HepG2 (cell line): ENCODE results near the gene TPPP3. TPM values are rescaled to one million over a fixed set of nuclear protein-coding genes. Genes with fewer than 3 reads are reported as not detected.

Source experiments
- ARHGAP35 ChIP-seq: sonication (generic); formaldehyde crosslinking; IDR thresholded peaks from 2 replicates; pipeline ENCODE4 v1.9.0; 2022; ENCODE audit warnings: mild to moderate bottlenecking, inconsistent platforms, moderate library complexity, missing genetic modification reagents, borderline replicate concordance
- BRD4 ChIP-seq: sonication (generic); formaldehyde crosslinking; IDR thresholded peaks from 2 replicates; pipeline ENCODE4 v1.4.0; 2020; ENCODE audit warnings: missing genetic modification reagents
- CENPX ChIP-seq: sonication (generic); formaldehyde crosslinking; IDR thresholded peaks from 2 replicates; pipeline ENCODE4 v1.9.0; 2021; ENCODE audit warnings: mild to moderate bottlenecking, missing genetic modification reagents, moderate library complexity
- ESRRA ChIP-seq: sonication (generic); formaldehyde crosslinking; IDR thresholded peaks from 2 replicates; pipeline ENCODE4 v1.5.1; 2020; ENCODE audit warnings: mild to moderate bottlenecking, low read depth, missing genetic modification reagents
- FOXP1 ChIP-seq, 2 experiments: fragments of 450-650 bp in 1 of 2; IDR thresholded peaks; 2 replicates each; pipeline ENCODE4 v1.6.1; 2017 to 2018; ENCODE audit warnings: antibody characterized with exemption in 1 of 2
- IKZF4 ChIP-seq: sonication (generic); formaldehyde crosslinking; IDR thresholded peaks from 2 replicates; pipeline ENCODE4 v1.5.1; 2020; ENCODE audit warnings: borderline replicate concordance, mild to moderate bottlenecking, low read depth, missing genetic modification reagents; ENCODE audit errors: not compliant biosample characterization
- MED1 ChIP-seq: sonication (generic); formaldehyde crosslinking; IDR thresholded peaks from 2 replicates; pipeline ENCODE4 v1.4.0; 2020; ENCODE audit warnings: missing genetic modification reagents
- MIER3 ChIP-seq: IDR thresholded peaks from 2 replicates; pipeline ENCODE4 v1.6.1; 2016; ENCODE audit warnings: missing compliant biosample characterization, borderline replicate concordance
- NR2F2 ChIP-seq: IDR thresholded peaks from 2 replicates; pipeline ENCODE4 v1.6.1; 2012; ENCODE audit warnings: low read depth, inconsistent platforms, borderline replicate concordance
- RARA ChIP-seq: IDR thresholded peaks from 2 replicates; pipeline ENCODE4 v1.6.1; 2016; ENCODE audit warnings: missing genetic modification reagents, missing compliant biosample characterization
- RORA ChIP-seq: sonication (generic); formaldehyde crosslinking; IDR thresholded peaks from 2 replicates; pipeline ENCODE4 v1.5.0; 2020; ENCODE audit warnings: mild to moderate bottlenecking, missing genetic modification reagents, moderate library complexity
- SOX13 ChIP-seq, 3 experiments: fragments of 450-650 bp in 1 of 3; sonication (generic) in 1 of 3; formaldehyde crosslinking in 1 of 3; IDR thresholded peaks in 2 of 3; conservative IDR thresholded peaks in 1 of 3; 2 replicates each; pipeline versions ENCODE4 v1.5.0 to v1.6.1; 2016 to 2020; ENCODE audit warnings: antibody characterized with exemption in 1 of 3, mild to moderate bottlenecking in 1 of 3, missing compliant biosample characterization in 1 of 3, missing genetic modification reagents in 1 of 3, moderate library complexity in 1 of 3
- SP4 ChIP-seq: sonication (generic); formaldehyde crosslinking; IDR thresholded peaks from 2 replicates; pipeline ENCODE4 v1.8.1; 2023; ENCODE audit warnings: mild to moderate bottlenecking, missing genetic modification reagents
- TGIF2 ChIP-seq: IDR thresholded peaks from 2 replicates; pipeline ENCODE4 v1.6.1; 2016; ENCODE audit warnings: control low read depth, missing compliant biosample characterization
- YEATS2 ChIP-seq: sonication (generic); formaldehyde crosslinking; IDR thresholded peaks from 2 replicates; pipeline ENCODE4 v1.4.0; 2020; ENCODE audit warnings: missing genetic modification reagents, borderline replicate concordance
- ZNF644 ChIP-seq: IDR thresholded peaks from 2 replicates; pipeline ENCODE4 v1.6.1; 2016; ENCODE audit warnings: low read depth
- ZNF781 ChIP-seq: sonication (generic); formaldehyde crosslinking; IDR thresholded peaks from 2 replicates; pipeline ENCODE4 v1.5.1; 2020; ENCODE audit warnings: borderline replicate concordance, mild to moderate bottlenecking, missing genetic modification reagents; ENCODE audit errors: not compliant biosample characterization
- ZSCAN21 ChIP-seq: sonication (generic); formaldehyde crosslinking; IDR thresholded peaks from 2 replicates; pipeline ENCODE4 v1.8.0; 2022; ENCODE audit warnings: mild to moderate bottlenecking, missing genetic modification reagents, moderate library complexity, borderline replicate concordance
- polyA plus RNA-seq, 8 experiments: library from polyadenylated mRNA; depleted of rRNA in 3 of 8; stranded (reverse) in 7 of 8; unstranded in 1 of 8; fragments of >200 nt; fragmentation: Illumina TruSeq in 4 of 8; extraction: Trizol in 4 of 8; gene quantifications; 2 replicates each; pipeline versions ENCODE4 v1.2.1 to v1.2.3, GENCODE V29; 2011 to 2016; ENCODE audit warnings: low read depth in 4 of 8, missing spikeins in 1 of 8, mixed read lengths in 1 of 8; ENCODE audit not compliant: insufficient read depth in 1 of 8
- total RNA-seq, 5 experiments: library from RNA; depleted of rRNA; stranded (reverse); fragments of >200 nt; fragmentation: Illumina TruSeq; extraction: Trizol; gene quantifications; 2 replicates each; pipeline ENCODE4 v1.2.3, GENCODE V29; 2016; ENCODE audit warnings: low read depth in 1 of 5
- TF ChIP-seq, protein P1 (sequence below): sonication (generic); formaldehyde crosslinking; conservative IDR thresholded peaks from 2 replicates; pipeline ENCODE4 v1.4.0; 2020; ENCODE audit warnings: missing genetic modification reagents
- TF ChIP-seq, protein P2 (sequence below): sonication (generic); formaldehyde crosslinking; IDR thresholded peaks from 2 replicates; pipeline ENCODE4 v1.8.0; 2023; ENCODE audit warnings: mild to moderate bottlenecking, missing genetic modification reagents
- TF ChIP-seq, protein P3 (sequence below): sonication (generic); formaldehyde crosslinking; IDR thresholded peaks from 2 replicates; pipeline ENCODE4 v1.9.0; 2022; ENCODE audit warnings: low read depth, missing genetic modification reagents
- TF ChIP-seq, protein P4 (sequence below): IDR thresholded peaks from 2 replicates; pipeline ENCODE4 v1.6.1; 2016

The TPPP3 gene
- total and polyA plus RNA-seq, 2 of the 13 experiments (the other 11 are each of a cell fraction or from before 2014, with no cell fraction given): 0.16 to 0.44 TPM

DNA sequence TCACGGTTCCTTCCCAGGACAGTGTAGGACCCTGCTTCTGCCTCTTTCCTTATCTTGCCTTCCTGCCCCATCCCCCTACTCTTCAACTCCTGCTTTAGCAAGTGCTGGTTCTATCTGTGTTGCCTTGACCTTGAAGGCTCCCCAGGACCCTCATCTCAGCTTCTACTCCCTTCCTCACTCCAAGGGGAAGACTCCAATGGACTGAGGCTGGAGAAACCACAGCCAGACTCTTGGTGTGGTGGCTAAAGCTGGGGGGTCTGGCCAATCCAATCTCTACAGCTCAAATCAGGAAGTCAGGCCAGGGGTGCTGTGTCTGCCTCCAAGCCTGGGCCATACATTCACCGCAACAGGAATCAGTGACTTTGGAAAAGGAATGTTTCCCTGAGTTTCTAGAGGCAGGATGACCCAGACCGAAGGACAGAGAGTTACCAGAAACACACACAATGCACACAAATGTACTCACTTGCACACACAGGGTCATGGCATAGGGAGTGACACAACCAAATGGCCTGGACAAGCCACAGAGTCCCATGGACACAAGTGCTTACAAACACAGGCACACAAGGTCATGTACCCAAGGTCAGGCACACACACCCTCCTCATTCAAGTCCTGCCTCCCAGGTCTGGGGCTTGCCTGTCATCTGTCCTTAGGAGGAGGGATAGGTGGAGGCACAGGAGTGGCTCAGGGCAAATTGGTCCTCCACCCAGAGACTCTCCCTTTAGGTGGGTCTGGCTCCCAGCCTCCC, 35.9 kb upstream of the TPPP3 start (continued):
- TF ChIP-seq, protein P1, sequence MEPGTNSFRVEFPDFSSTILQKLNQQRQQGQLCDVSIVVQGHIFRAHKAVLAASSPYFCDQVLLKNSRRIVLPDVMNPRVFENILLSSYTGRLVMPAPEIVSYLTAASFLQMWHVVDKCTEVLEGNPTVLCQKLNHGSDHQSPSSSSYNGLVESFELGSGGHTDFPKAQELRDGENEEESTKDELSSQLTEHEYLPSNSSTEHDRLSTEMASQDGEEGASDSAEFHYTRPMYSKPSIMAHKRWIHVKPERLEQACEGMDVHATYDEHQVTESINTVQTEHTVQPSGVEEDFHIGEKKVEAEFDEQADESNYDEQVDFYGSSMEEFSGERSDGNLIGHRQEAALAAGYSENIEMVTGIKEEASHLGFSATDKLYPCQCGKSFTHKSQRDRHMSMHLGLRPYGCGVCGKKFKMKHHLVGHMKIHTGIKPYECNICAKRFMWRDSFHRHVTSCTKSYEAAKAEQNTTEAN (CRISPR knock-in tag): peak; percentile 99
- TF ChIP-seq SOX13 (IDR thresholded peaks at IDR 0.05) (no peak), SOX13 (CRISPR knock-in tag; conservative IDR thresholded peaks at IDR 0.05 in 1 of 2, IDR thresholded peaks at IDR 0.05 in 1 of 2) (peak in 1 of 2 experiments; percentile 49; a peak in 1 of 4 replicates), MED1 (CRISPR knock-in tag) (peak; percentile 41), ESRRA (peak; percentile 99), TGIF2 (CRISPR knock-in tag) (peak; percentile 78; the same call in 1 of the 2 replicates), YEATS2 (CRISPR knock-in tag) (0 out of 2 replicates have a peak, but pooled peaks have one; percentile 31), RARA (peak; percentile 62; the same call in 1 of the 2 replicates), ZSCAN21 (CRISPR knock-in tag) (0 out of 2 replicates have a peak, but pooled peaks have one; percentile 44), BRD4 (no peak), ARHGAP35 (CRISPR knock-in tag) (no peak), MIER3 (CRISPR knock-in tag) (0 out of 2 replicates have a peak, but pooled peaks have one; percentile 32), FOXP1 (IDR thresholded peaks at IDR 0.05) (no peak), FOXP1 (CRISPR knock-in tag; IDR thresholded peaks at IDR 0.05) (peak; percentile 71), ZNF644 (CRISPR knock-in tag) (peak; percentile 81; the same call in 1 of the 2 replicates), ZNF781 (CRISPR knock-in tag) (peak; percentile 79), SP4 (CRISPR knock-in tag) (peak; percentile 67; the same call in 1 of the 2 replicates), IKZF4 (CRISPR knock-in tag) (peak; percentile 67), NR2F2 (peak; percentile 71; the same call in 1 of the 2 replicates), RORA (CRISPR knock-in tag) (no peak), CENPX (CRISPR knock-in tag) (no peak)
- TF ChIP-seq, protein P2, sequence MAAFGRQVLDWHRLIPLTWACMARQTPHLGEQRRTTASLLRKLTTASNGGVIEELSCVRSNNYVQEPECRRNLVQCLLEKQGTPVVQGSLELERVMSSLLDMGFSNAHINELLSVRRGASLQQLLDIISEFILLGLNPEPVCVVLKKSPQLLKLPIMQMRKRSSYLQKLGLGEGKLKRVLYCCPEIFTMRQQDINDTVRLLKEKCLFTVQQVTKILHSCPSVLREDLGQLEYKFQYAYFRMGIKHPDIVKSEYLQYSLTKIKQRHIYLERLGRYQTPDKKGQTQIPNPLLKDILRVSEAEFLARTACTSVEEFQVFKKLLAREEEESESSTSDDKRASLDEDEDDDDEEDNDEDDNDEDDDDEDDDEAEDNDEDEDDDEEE: 0 out of 2 replicates have a peak, but pooled peaks have one; percentile 62
- TF ChIP-seq, protein P3, sequence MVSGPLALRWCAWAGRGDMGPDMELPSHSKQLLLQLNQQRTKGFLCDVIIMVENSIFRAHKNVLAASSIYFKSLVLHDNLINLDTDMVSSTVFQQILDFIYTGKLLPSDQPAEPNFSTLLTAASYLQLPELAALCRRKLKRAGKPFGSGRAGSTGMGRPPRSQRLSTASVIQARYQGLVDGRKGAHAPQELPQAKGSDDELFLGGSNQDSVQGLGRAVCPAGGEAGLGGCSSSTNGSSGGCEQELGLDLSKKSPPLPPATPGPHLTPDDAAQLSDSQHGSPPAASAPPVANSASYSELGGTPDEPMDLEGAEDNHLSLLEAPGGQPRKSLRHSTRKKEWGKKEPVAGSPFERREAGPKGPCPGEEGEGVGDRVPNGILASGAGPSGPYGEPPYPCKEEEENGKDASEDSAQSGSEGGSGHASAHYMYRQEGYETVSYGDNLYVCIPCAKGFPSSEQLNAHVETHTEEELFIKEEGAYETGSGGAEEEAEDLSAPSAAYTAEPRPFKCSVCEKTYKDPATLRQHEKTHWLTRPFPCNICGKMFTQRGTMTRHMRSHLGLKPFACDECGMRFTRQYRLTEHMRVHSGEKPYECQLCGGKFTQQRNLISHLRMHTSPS: peak; percentile 60
- TF ChIP-seq, protein P4, sequence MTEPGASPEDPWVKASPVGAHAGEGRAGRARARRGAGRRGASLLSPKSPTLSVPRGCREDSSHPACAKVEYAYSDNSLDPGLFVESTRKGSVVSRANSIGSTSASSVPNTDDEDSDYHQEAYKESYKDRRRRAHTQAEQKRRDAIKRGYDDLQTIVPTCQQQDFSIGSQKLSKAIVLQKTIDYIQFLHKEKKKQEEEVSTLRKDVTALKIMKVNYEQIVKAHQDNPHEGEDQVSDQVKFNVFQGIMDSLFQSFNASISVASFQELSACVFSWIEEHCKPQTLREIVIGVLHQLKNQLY: no peak
